OCI-LY7 (cell line): ENCODE measurements around the gene RIN1. TPM values are rescaled to one million over a fixed set of nuclear protein-coding genes. Genes with fewer than 3 reads are reported as not detected.

Experiments
- BruUV-seq: library from RNA; stranded (reverse); fragments of 400-500 nt; replicated peaks from 2 replicates; lab custom pipeline; 2021; lab: Mats Ljungman, UMichigan
- CTCF ChIA-PET: fragments of 300-600 bp; sonication (Branson Sonifier 250); formaldehyde crosslinking; loops from one replicate; lab custom pipeline; 2022; ENCODE audit warnings: antibody characterized with exemption; ENCODE audit not compliant: unreplicated experiment; lab: Charles Lee
- POLR2A ChIA-PET: fragments of 300-600 bp; sonication (Branson Sonifier 250); formaldehyde crosslinking; loops from one replicate; lab custom pipeline; 2022; ENCODE audit warnings: antibody characterized with exemption; lab: Charles Lee
- DNase-seq: peaks from one replicate; pipeline ENCODE4 v3.0.0-alpha.2; 2015; ENCODE audit warnings: low spot score
- H2AFZ ChIP-seq: fragments of 200-600 bp; sonication (generic), shearing (Covaris generic); 2 replicates; pipeline ENCODE4 v1.6.1; 2014; ENCODE audit warnings: mild to moderate bottlenecking, antibody characterized with exemption, low read length, moderate library complexity
- H3K27ac ChIP-seq: fragments of 200-600 bp; sonication (generic); 2 replicates; pipeline ENCODE4 v1.5.1; 2014; ENCODE audit warnings: mixed run types, low read depth, mild to moderate bottlenecking, moderate library complexity, low read length, inconsistent platforms; ENCODE audit not compliant: poor library complexity, severe bottlenecking
- H3K36me3 ChIP-seq: fragments of 200-600 bp; sonication (generic); 2 replicates; pipeline ENCODE4 v1.6.1; 2014; ENCODE audit warnings: mild to moderate bottlenecking, antibody characterized with exemption, low read length, moderate library complexity, mixed read lengths; ENCODE audit not compliant: insufficient read depth
- H3K4me1 ChIP-seq: fragments of 200-600 bp; sonication (generic); 2 replicates; pipeline ENCODE4 v1.5.1; 2014; ENCODE audit warnings: mild to moderate bottlenecking, low read length; ENCODE audit not compliant: insufficient read depth, poor library complexity, severe bottlenecking
- H3K4me2 ChIP-seq: fragments of 200-600 bp; sonication (generic); 2 replicates; pipeline ENCODE4 v1.6.1; 2014; ENCODE audit warnings: mild to moderate bottlenecking, low read length
- H3K4me3 ChIP-seq: fragments of 200-600 bp; sonication (generic); 2 replicates; pipeline ENCODE4 v1.5.1; 2014; ENCODE audit warnings: mild to moderate bottlenecking, low read depth, low read length; ENCODE audit not compliant: poor library complexity, severe bottlenecking
- H3K79me2 ChIP-seq: fragments of 200-600 bp; sonication (generic); 2 replicates; pipeline ENCODE4 v1.6.1; 2016; ENCODE audit warnings: low read depth, mild to moderate bottlenecking, low read length, moderate library complexity, mixed read lengths; ENCODE audit not compliant: insufficient read depth
- H3K9me2 ChIP-seq: fragments of 200-600 bp; sonication (generic); 2 replicates; pipeline ENCODE4 v1.6.1; 2016; ENCODE audit warnings: mild to moderate bottlenecking, low read length, mixed read lengths; ENCODE audit not compliant: insufficient read depth
- H3K9me3 ChIP-seq: fragments of 200-600 bp; sonication (generic); 2 replicates; pipeline ENCODE4 v1.6.1; 2014; ENCODE audit warnings: mild to moderate bottlenecking, mixed run types, low read length, mixed read lengths
- H4K20me1 ChIP-seq: fragments of 200-600 bp; sonication (generic); 2 replicates; pipeline ENCODE4 v1.6.1; 2014; ENCODE audit warnings: mild to moderate bottlenecking, antibody characterized with exemption, low read length, moderate library complexity, mixed read lengths; ENCODE audit not compliant: insufficient read depth
- CTCF ChIP-seq: fragments of 200-600 bp; sonication (generic); conservative IDR thresholded peaks from 2 replicates; pipeline ENCODE4 v1.5.1; 2014; ENCODE audit warnings: mild to moderate bottlenecking, antibody characterized with exemption, low read length, moderate library complexity, mixed read lengths
- EZH2phosphoT487 ChIP-seq: fragments of 200-600 bp; sonication (generic); IDR thresholded peaks from 2 replicates; pipeline ENCODE4 v1.6.1; 2018; ENCODE audit warnings: low read depth, borderline replicate concordance, mild to moderate bottlenecking, mixed run types, antibody characterized with exemption, low read length, moderate library complexity, mixed read lengths
- intact Hi-C: fragments of 100-400 bp; cut with micrococcal nuclease; formaldehyde crosslinking; loops from one replicate; pipeline ENCODE4 v1.10.0; 2022; ENCODE audit not compliant: unreplicated experiment
- total RNA-seq, 2 experiments: library from RNA; depleted of rRNA in 1 of 2; stranded (reverse); fragments of >200 nt in 1 of 2; shearing (Covaris generic) in 1 of 2; gene quantifications; 2 replicates each; pipeline ENCODE4 v1.2.3, GENCODE V29; 2014 to 2022

RIN1 gene
- total RNA-seq, 2 experiments from 2014 or later = 1.6 to 2.9 TPM

GRCh38 chr11:66287211-66287888 lies 48.9 kb downstream of the RIN1 start:
- Histone ChIP-seq H3K27ac (no peak overlapping the region), H2AFZ (no peak overlapping the region), H3K9me3 (no peaks in the 10 kb centered on the region), H4K20me1 (no peaks in the 10 kb centered on the region), H3K9me2 (no peaks in the 10 kb centered on the region), H3K4me1 (peaks cover 43% of the 10 kb centered on the region), H3K36me3 (peaks cover 15% of the 10 kb centered on the region; the same call in 1 of the 2 replicates), H3K4me2 (peak overlapping the region; percentile 85), H3K4me3 (no peak overlapping the region), H3K79me2 (peaks cover 9% of the 10 kb centered on the region; the same call in 1 of the 2 replicates)
- ChIA-PET CTCF (interaction anchor here (0.6 kb wide), 1 partner anchor 127 kb away, joined by 4 read pairs; no protein-coding TSS in a partner anchor), POLR2A (no interaction called here)
- intact Hi-C loops = no loop called here
- BruUV-seq = TSS peak; percentile 63
- TF ChIP-seq CTCF (no peak), EZH2phosphoT487 (no peak)
- DNase-seq = no peak

- ChIA-PET CTCF (no interaction called here), POLR2A (interaction anchor here (1.0 kb wide), 1 partner anchor 31 kb away, joined by 3 read pairs; no protein-coding TSS in a partner anchor)
- no peak for TF ChIP-seq EZH2phosphoT487
- TF ChIP-seq CTCF = no peak
- intact Hi-C loops = no loop called here
- Histone ChIP-seq H3K9me2 (no peaks in the 10 kb centered on the region), H3K27ac (no peak overlapping the region), H2AFZ (no peak overlapping the region), H3K4me2 (no peak overlapping the region), H3K4me3 (no peak overlapping the region), H3K4me1 (peaks cover 49% of the 10 kb centered on the region), H3K79me2 (peaks cover 9% of the 10 kb centered on the region; the same call in 1 of the 2 replicates), H3K36me3 (peaks cover 15% of the 10 kb centered on the region; the same call in 1 of the 2 replicates), H4K20me1 (no peaks in the 10 kb centered on the region), H3K9me3 (no peaks in the 10 kb centered on the region)
- no peak for DNase-seq
- no TSS peak for BruUV-seq
Observed at GRCh38 chr11:66286699-66287098, 49.5 kb downstream of the RIN1 start.
